Common myeloid progenitor, CD34-positive (primary cell): ENCODE data around the gene CCDC167.
A peak's percentile ranks its signal among the peaks of the same experiment; 100 is the strongest.

Experiments
- CTCF ChIA-PET: fragments of 350-600 bp; sonication (Branson Sonifier 250); formaldehyde crosslinking; loops from one replicate; lab custom pipeline; 2021; ENCODE audit warnings: antibody characterized with exemption; lab: Charles Lee
- POLR2A ChIA-PET: fragments of 350-600 bp; sonication (Branson Sonifier 250); formaldehyde crosslinking; loops from one replicate; lab custom pipeline; 2021; ENCODE audit warnings: antibody characterized with exemption; lab: Charles Lee
- DNase-seq, 3 donors: peaks; one replicate each; pipeline versions ENCODE4 v3.0.0 to v3.0.0-alpha.2; 2013
- H3K27ac ChIP-seq, 2 experiments: 1 replicate in 1 of 2; 2 replicates in 1 of 2; pipeline ENCODE4 v1.7.0; 2013; ENCODE audit warnings: inconsistent platforms in 2 of 2, low read length in 2 of 2, mild to moderate bottlenecking in 2 of 2, low read depth in 1 of 2, moderate library complexity in 1 of 2; ENCODE audit not compliant: severe bottlenecking in 2 of 2, insufficient read depth in 1 of 2, poor library complexity in 1 of 2
- H3K27me3 ChIP-seq, 5 experiments: replicated peaks in 2 of 5; 1 replicate in 3 of 5; 2 replicates in 2 of 5; pipeline versions ENCODE4 v1.6.1 to v1.7.0; 2013; ENCODE audit warnings: low read length in 4 of 5, mild to moderate bottlenecking in 2 of 5, moderate library complexity in 2 of 5, inconsistent platforms in 1 of 5; ENCODE audit not compliant: insufficient read depth in 5 of 5, control insufficient read depth in 4 of 5
- H3K36me3 ChIP-seq, 4 experiments: 1 replicate in 2 of 4; 2 replicates in 2 of 4; pipeline versions ENCODE4 v1.6.1 to v1.7.0; 2013; ENCODE audit warnings: low read length in 3 of 4, control low read depth in 1 of 4, mild to moderate bottlenecking in 1 of 4; ENCODE audit not compliant: control insufficient read depth in 4 of 4, insufficient read depth in 4 of 4
- H3K4me1 ChIP-seq, 4 experiments: 1 replicate in 3 of 4; 2 replicates in 1 of 4; pipeline versions ENCODE4 v1.6.1 to v1.7.1; 2013; ENCODE audit warnings: low read length in 3 of 4, mild to moderate bottlenecking in 3 of 4, control low read depth in 1 of 4, inconsistent platforms in 1 of 4, moderate library complexity in 1 of 4; ENCODE audit not compliant: control insufficient read depth in 4 of 4, insufficient read depth in 4 of 4; ENCODE audit errors: control extremely low read depth in 1 of 4
- H3K4me3 ChIP-seq, 7 experiments: 1 replicate in 4 of 7; 2 replicates in 3 of 7; pipeline versions ENCODE4 v1.5.1 to v1.7.0; 2013; ENCODE audit warnings: mild to moderate bottlenecking in 7 of 7, low read length in 6 of 7, moderate library complexity in 6 of 7, inconsistent platforms in 2 of 7, low read depth in 2 of 7, control low read depth in 1 of 7; ENCODE audit not compliant: insufficient read depth in 4 of 7, control insufficient read depth in 1 of 7; ENCODE audit errors: extremely low read depth in 1 of 7
- H3K9me3 ChIP-seq, 5 experiments: 1 replicate in 4 of 5; 2 replicates in 1 of 5; pipeline versions ENCODE4 v1.6.1 to v1.7.1; 2013; ENCODE audit warnings: low read length in 4 of 5, mild to moderate bottlenecking in 2 of 5, inconsistent platforms in 1 of 5, low read depth in 1 of 5, moderate library complexity in 1 of 5; ENCODE audit not compliant: control insufficient read depth in 4 of 5, insufficient read depth in 2 of 5; ENCODE audit errors: control extremely low read depth in 1 of 5
- WGBS: methylation state at CpG from one replicate; pipeline ENCODE4 v1.1.5; 2013; ENCODE audit not compliant: insufficient coverage; 5-methylcytosine and 5-hydroxymethylcytosine counted together

Gene CCDC167

DNA sequence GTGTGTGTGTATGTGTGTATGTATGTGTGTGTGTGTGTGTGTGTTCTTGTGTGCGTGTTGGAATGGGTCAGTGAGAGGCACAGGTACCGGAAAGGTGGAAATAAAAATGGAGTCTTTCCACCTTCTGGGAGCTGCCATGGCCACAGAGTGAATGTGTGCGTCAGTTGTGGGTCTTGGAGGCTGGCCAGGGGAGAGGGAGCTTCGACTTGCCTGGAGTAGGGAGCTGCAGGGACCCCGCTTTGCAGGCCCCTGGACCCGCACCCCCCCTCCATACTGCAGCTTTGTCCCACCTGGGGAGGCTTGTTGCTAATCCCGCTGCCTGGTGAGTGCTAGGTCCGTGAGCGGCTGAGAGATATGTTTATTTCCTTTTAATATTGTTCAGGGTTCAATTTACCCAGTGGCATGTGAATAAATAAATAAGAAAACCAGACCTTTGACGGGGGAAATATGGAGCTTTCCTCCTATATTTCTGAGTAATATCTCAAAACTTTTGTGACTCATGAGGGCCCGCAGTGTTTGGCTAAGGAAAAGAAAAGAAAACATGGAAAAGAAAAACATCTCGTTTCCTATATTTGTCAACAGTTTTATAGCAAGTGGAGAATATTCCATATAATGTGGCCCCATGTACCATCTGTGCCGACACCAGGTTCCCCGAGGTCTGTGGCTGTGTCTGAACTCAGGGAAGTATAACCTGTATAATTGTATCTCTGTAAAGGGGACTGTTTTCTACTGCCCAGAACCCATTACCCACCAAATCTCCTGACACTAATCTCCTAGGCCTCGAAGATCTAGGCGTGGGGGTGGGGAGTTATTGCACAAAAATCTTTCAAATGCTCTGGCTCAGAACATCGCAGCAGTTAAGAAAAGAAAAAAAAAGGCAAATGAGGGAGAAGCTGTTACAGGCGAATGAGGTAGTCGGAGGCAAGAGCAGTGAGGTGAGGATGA is 24.6 kb upstream of the CCDC167 start:
- peaks cover 0 to 16% (median 11%) of the 10 kb centered on the region in 4 experiments for H3K4me1 ChIP-seq
- peaks cover 0 to 3% (median 0%) of the 10 kb centered on the region in 5 experiments for H3K9me3 ChIP-seq
- no peak overlapping the region for H3K4me3 ChIP-seq
- no peaks in the 10 kb centered on the region for H3K36me3 ChIP-seq
- 100% methylated on average over 5 of the region's 19 CpGs for WGBS
- H3K27ac ChIP-seq, result no peak overlapping the region
- H3K27me3 ChIP-seq, result peaks cover 0 to 77% (median 27%) of the 10 kb centered on the region in 5 experiments
- DNase-seq, result no peak
- POLR2A ChIA-PET, result interaction anchor here (1.0 kb wide), 1 partner anchor 10 kb away, joined by 3 read pairs; no protein-coding TSS in a partner anchor
- CTCF ChIA-PET, result interaction anchor here (0.9 kb wide), 1 partner anchor 24 kb away, joined by 3 read pairs; no protein-coding TSS in a partner anchor

DNA sequence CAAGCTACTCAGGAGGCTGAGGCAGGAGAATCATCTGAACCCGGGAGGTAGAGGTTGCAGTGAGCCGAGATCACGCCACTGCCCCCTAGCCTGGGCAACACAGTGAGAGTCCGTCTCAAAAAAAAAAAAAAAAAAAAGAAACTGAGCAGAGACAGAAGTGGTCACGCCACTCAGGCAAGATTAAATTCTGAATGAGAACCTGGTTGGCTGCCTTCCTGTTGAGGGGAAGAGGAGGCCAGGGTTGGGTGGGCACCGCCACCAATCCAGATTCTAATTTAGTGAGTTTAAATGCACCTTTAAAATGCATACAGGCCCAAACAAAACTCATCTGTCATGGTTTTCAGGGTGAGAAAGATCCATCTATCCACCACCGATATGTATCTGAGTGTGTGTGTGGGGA is 23.7 kb upstream of the CCDC167 start:
- ChIA-PET CTCF (interaction anchor here (1.2 kb wide), 1 partner anchor 37 kb away, joined by 3 read pairs; no protein-coding TSS in a partner anchor), POLR2A (no interaction called here)
- Histone ChIP-seq H3K4me3 (no peak overlapping the region), H3K36me3 (no peaks in the 10 kb centered on the region), H3K27ac (no peak overlapping the region), H3K27me3 (peaks cover 0 to 77% (median 23%) of the 10 kb centered on the region in 5 experiments), H3K9me3 (peaks cover 0 to 6% (median 0%) of the 10 kb centered on the region in 5 experiments), H3K4me1 (peaks cover 0 to 16% (median 12%) of the 10 kb centered on the region in 4 experiments)
- 83% methylated on average over 3 of the region's 7 CpGs for WGBS
- DNase-seq, result no peak

DNA sequence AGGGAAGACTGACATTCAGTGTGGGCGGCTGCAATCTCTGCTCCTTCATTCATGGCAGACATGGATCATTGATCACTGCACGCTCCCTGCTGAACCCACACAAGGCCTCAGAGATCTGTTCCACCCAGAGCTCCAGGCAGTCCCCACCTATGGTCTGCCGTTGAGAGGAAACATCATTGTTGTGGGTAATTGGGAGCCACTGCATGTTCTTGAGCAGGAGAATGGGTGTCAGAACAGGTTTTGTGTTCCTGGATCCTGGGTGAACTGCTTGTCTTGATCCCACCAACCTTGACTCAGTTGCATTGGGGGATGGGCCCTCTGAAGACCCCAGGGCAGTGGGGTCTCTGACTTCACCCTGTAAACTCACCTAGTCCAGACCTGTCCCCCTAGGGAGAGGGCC is 23.1 kb upstream of the CCDC167 start:
- ChIA-PET POLR2A (no interaction called here), CTCF (interaction anchor here (1.0 to 1.2 kb wide), 2 partner anchors 20 to 37 kb away, joined by 3 to 4 read pairs; no protein-coding TSS in a partner anchor)
- peaks cover 0 to 6% (median 0%) of the 10 kb centered on the region in 5 experiments for H3K9me3 ChIP-seq
- no peak for DNase-seq
- 100% methylated on average over 1 of the region's 3 CpGs for WGBS
- H3K27me3 ChIP-seq, result peaks cover 0 to 78% (median 21%) of the 10 kb centered on the region in 5 experiments
- H3K4me3 ChIP-seq, result no peak overlapping the region
- H3K36me3 ChIP-seq, result no peaks in the 10 kb centered on the region
- peaks cover 2 to 22% (median 18%) of the 10 kb centered on the region in 4 experiments for H3K4me1 ChIP-seq
- no peak overlapping the region for H3K27ac ChIP-seq

DNA sequence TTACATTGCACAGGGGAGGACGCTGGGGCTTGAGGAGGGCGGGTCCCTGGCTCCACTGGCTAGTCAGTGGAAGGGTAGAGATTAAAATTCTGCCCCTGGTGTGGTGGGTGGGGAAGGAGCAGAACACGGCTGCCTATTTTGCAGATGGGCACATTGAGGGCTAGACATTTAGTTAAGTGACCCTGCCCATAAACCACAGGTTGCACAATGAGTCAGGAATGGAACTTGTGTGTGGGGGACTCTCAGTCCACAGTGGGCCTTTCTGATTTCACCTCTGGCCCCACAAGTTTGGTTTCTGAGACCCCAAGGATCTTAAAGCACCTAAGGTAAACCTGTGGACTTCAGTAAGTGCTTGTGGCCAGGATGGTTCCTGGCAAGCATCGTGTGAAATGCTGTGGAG is 22.0 kb upstream of the CCDC167 start:
- Histone ChIP-seq H3K9me3 (peaks cover 0 to 6% (median 0%) of the 10 kb centered on the region in 5 experiments), H3K4me1 (peaks cover 7 to 34% (median 29%) of the 10 kb centered on the region in 4 experiments), H3K27ac (no peak overlapping the region), H3K4me3 (no peak overlapping the region), H3K27me3 (peaks cover 0 to 66% (median 13%) of the 10 kb centered on the region in 5 experiments), H3K36me3 (no peaks in the 10 kb centered on the region)
- 67% methylated on average over 4 of the region's 4 CpGs for WGBS
- DNase-seq, result no peak
- CTCF ChIA-PET, result interaction anchor here (1.0 kb wide), 1 partner anchor 21 kb away, joined by 4 read pairs; no protein-coding TSS in a partner anchor
- POLR2A ChIA-PET, result no interaction called here

DNA sequence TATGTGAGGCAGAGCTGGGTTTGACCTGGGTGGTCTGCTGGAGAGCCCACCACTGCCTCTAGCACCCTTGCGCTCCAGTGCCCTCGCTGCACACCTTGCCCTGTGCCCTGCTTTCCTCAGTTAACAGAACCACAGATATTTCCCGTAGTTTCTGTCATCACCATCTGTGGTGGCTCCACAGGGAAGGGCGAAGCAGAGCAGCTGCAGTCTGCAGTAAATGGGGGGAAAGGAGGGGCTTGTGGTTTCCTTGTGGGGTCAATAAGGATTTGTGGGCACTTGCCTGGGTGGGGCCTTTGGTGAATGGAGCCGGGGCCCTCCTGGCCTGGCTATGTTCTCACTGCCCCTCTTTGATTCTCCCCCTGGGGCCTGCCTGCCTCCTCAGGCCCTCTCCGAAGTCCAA is 21.2 kb upstream of the CCDC167 start:
- Histone ChIP-seq H3K36me3 (no peaks in the 10 kb centered on the region), H3K27ac (no peak overlapping the region), H3K4me3 (no peak overlapping the region), H3K4me1 (peaks cover 7 to 41% (median 37%) of the 10 kb centered on the region in 4 experiments), H3K27me3 (peaks cover 0 to 63% (median 12%) of the 10 kb centered on the region in 5 experiments), H3K9me3 (peaks cover 0 to 6% (median 0%) of the 10 kb centered on the region in 5 experiments)
- ChIA-PET CTCF (no interaction called here), POLR2A (no interaction called here)
- peak in 2 of 3 donors; percentile 78 to 85 for DNase-seq
- WGBS, result 23% methylated on average over 3 of the region's 6 CpGs

DNA sequence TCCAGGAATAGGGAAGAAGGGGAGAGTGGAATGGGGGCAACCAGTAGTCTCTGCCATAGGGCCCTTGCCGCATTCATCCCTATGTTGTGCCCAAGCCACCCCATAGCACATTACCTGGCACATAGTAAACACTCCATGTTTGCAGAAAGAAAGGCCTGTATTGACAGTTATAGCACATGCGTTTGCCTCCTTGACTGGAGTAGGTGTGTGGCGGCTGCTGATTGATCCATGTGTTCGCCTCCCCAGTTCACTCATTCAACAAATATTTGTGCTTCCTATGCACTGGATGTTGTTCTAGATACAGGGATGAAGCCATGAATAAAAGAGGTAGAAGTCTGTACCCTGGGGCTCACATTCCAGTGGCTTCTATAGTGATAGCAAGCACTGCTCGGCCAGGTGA is 19.8 kb upstream of the CCDC167 start:
- Histone ChIP-seq H3K4me3 (no peak overlapping the region), H3K4me1 (peaks cover 10 to 51% (median 47%) of the 10 kb centered on the region in 4 experiments), H3K27me3 (peaks cover 0 to 56% (median 8%) of the 10 kb centered on the region in 5 experiments), H3K36me3 (no peaks in the 10 kb centered on the region), H3K9me3 (peaks cover 0 to 6% (median 0%) of the 10 kb centered on the region in 5 experiments), H3K27ac (no peak overlapping the region)
- 83% methylated on average over 2 of the region's 5 CpGs for WGBS
- DNase-seq, result no peak
- CTCF ChIA-PET, result interaction anchor here (1.3 kb wide), 1 partner anchor 16 kb away, joined by 5 read pairs; no protein-coding TSS in a partner anchor
- POLR2A ChIA-PET, result no interaction called here
